ENCODE data around the gene BMP4.

GRCh38 chr14:53968726-53969125 is 12.1 kb upstream of the BMP4 start:
- TF ChIP-seq, protein P1, sequence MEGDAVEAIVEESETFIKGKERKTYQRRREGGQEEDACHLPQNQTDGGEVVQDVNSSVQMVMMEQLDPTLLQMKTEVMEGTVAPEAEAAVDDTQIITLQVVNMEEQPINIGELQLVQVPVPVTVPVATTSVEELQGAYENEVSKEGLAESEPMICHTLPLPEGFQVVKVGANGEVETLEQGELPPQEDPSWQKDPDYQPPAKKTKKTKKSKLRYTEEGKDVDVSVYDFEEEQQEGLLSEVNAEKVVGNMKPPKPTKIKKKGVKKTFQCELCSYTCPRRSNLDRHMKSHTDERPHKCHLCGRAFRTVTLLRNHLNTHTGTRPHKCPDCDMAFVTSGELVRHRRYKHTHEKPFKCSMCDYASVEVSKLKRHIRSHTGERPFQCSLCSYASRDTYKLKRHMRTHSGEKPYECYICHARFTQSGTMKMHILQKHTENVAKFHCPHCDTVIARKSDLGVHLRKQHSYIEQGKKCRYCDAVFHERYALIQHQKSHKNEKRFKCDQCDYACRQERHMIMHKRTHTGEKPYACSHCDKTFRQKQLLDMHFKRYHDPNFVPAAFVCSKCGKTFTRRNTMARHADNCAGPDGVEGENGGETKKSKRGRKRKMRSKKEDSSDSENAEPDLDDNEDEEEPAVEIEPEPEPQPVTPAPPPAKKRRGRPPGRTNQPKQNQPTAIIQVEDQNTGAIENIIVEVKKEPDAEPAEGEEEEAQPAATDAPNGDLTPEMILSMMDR (optimal IDR thresholded peaks at IDR 0.05 in 1 of 3, IDR thresholded peaks at IDR 0.05 in 1 of 3, conservative IDR thresholded peaks at IDR 0.05 in 1 of 3; ENCODE audit: extremely low read depth in 1 of 3, insufficient read depth in 2 of 3, low read length in 3 of 3) = no peak
- no peak for TF ChIP-seq EZH2 (IDR thresholded peaks at IDR 0.05; ENCODE audit: low read length)
